Upper lobe of left lung (tissue), 6 donors: ENCODE measurements around the gene CDKAL1. TPM values are rescaled to one million over a fixed set of nuclear protein-coding genes. Genes with fewer than 3 reads are reported as not detected.

Experiments used
- ATAC-seq, 2 donors: fragments of 200-7000 bp; cut with Tn5 transposase; one replicate each; pipeline ENCODE4 v1.9.1; 2022; ENCODE audit warnings: mild to moderate bottlenecking in 2 of 2, moderate library complexity in 2 of 2; ENCODE audit not compliant: low FRiP score in 2 of 2
- DNase-seq, 2 donors: peaks; one replicate each; pipeline ENCODE4 v3.0.0-alpha.2; 2019 to 2020
- H3K27ac ChIP-seq, 4 donors: fragments of 200-600 bp; sonication (generic); one replicate each; pipeline ENCODE4 v1.5.1; 2016 to 2019
- H3K27me3 ChIP-seq, 4 donors: fragments of 200-600 bp; sonication (generic); one replicate each; pipeline ENCODE4 v1.5.1; 2017 to 2019
- H3K36me3 ChIP-seq, 4 donors: fragments of 200-600 bp; sonication (generic); one replicate each; pipeline ENCODE4 v1.5.1; 2016 to 2019
- H3K4me1 ChIP-seq, 4 donors: fragments of 200-600 bp; sonication (generic); one replicate each; pipeline ENCODE4 v1.5.1; 2018 to 2019
- H3K4me3 ChIP-seq, 4 donors: fragments of 200-600 bp; sonication (generic); one replicate each; pipeline ENCODE4 v1.5.1; 2017 to 2019; ENCODE audit warnings: mild to moderate bottlenecking in 2 of 4, moderate library complexity in 1 of 4
- H3K9me3 ChIP-seq, 4 donors: fragments of 200-600 bp; sonication (generic); one replicate each; pipeline ENCODE4 v1.5.1; 2018 to 2019
- EP300 ChIP-seq, 4 donors: sonication (generic); formaldehyde crosslinking; IDR thresholded peaks; one replicate each; pipeline ENCODE4 v1.5.1; 2017; ENCODE audit warnings: antibody characterized with exemption in 4 of 4, control low read depth in 2 of 4
- POLR2A ChIP-seq, 4 donors: fragments of 450-650 bp; IDR thresholded peaks; one replicate each; pipeline ENCODE4 v1.5.1; 2016 to 2017; ENCODE audit warnings: antibody characterized with exemption in 4 of 4, mild to moderate bottlenecking in 2 of 4
- POLR2AphosphoS5 ChIP-seq, 2 donors: sonication (generic); formaldehyde crosslinking; IDR thresholded peaks; one replicate each; pipeline ENCODE4 v1.5.1; 2017; ENCODE audit warnings: antibody characterized with exemption in 2 of 2
- WGBS, 2 donors: methylation state at CpG; one replicate each; pipeline ENCODE4 v1.1.5; 2017 to 2018; 5-methylcytosine and 5-hydroxymethylcytosine counted together
- total RNA-seq, 6 donors: library from RNA; depleted of rRNA in 4 of 6; stranded (reverse); fragments of >200 nt in 4 of 6; gene quantifications; one replicate each; pipeline versions ENCODE4 v1.1.0 to v1.2.1, GENCODE V29; 2016 to 2021
- TF ChIP-seq, protein P1 (sequence below), 6 experiments: fragments of 450-650 bp in 4 of 6; fragments of 200-600 bp in 2 of 6; sonication (generic) in 2 of 6; IDR thresholded peaks; one replicate each; pipeline ENCODE4 v1.5.1; 2016 to 2019; ENCODE audit warnings: antibody characterized with exemption in 6 of 6
- donor health status: DM: no; HTN: no; CAD: no; lungs with moderate emphysema.
- donor health status: DM: no; HTN: yes; CAD: no; lungs with severe emphysema.

The CDKAL1 gene
- total RNA-seq, 6 donors from 2014 or later = 9.4 to 22.6 (median 13.8) TPM

DNA sequence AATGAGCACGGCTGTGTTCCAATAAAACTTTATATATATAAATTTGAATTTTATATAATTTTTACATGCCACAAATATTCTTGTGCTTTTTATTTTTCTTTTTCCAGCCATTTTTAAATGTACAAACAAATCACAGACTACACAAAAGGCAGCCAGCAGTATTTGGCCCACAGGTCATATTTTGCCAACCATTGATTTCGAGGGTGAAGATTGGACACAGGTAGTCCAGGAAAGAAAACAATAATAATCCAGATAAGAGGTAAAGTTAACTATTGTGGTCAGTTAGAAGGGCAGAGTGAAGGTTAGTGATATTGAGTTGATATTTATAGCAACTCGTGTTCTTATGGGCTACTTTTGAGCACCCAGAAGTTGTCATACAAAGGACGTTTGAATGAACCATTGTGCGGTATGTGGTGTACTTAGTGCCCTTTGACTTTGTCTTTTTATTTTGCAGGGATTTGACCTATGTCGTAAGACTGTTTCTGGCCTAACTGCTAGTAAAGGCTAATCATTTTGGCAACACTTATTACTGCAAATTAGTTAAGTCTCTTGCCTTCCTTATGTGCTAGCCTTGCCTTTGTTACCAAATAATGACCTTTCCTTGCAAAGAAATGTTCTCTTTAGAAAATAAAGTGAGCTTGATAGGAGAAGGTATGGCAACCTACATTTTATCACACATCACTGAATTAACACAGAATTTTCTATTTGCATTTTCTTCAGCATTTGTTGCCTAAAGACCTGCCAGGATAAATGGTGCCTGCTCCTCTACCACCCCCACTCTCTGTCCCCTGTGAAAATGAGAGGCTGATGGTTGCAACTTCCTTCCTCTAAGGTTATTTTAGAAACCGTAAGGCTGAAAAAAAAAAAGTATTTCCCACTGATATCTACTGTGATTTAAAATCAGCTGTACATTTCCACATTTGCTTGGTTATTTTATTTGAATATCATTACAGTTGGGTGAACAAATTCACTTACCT is 565.4 kb downstream of the CDKAL1 start:
- no peak for TF ChIP-seq POLR2AphosphoS5 (IDR thresholded peaks at IDR 0.05)
- TF ChIP-seq, protein P1, sequence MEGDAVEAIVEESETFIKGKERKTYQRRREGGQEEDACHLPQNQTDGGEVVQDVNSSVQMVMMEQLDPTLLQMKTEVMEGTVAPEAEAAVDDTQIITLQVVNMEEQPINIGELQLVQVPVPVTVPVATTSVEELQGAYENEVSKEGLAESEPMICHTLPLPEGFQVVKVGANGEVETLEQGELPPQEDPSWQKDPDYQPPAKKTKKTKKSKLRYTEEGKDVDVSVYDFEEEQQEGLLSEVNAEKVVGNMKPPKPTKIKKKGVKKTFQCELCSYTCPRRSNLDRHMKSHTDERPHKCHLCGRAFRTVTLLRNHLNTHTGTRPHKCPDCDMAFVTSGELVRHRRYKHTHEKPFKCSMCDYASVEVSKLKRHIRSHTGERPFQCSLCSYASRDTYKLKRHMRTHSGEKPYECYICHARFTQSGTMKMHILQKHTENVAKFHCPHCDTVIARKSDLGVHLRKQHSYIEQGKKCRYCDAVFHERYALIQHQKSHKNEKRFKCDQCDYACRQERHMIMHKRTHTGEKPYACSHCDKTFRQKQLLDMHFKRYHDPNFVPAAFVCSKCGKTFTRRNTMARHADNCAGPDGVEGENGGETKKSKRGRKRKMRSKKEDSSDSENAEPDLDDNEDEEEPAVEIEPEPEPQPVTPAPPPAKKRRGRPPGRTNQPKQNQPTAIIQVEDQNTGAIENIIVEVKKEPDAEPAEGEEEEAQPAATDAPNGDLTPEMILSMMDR (IDR thresholded peaks at IDR 0.05) = no peak
- no peak for TF ChIP-seq EP300 (IDR thresholded peaks at IDR 0.05)
- TF ChIP-seq POLR2A (IDR thresholded peaks at IDR 0.05) = no peak
- Histone ChIP-seq H3K4me3 (no peak overlapping the region), H3K36me3 (no peaks in the 10 kb centered on the region), H3K4me1 (peaks cover 0 to 8% (median 0%) of the 10 kb centered on the region in 4 donors), H3K27me3 (no peaks in the 10 kb centered on the region), H3K27ac (no peak overlapping the region), H3K9me3 (no peaks in the 10 kb centered on the region)
- no peak for DNase-seq
- ATAC-seq = no peak
- 82 to 85% methylated on average over 7 of the region's 7 CpGs for WGBS, 2 donors

DNA sequence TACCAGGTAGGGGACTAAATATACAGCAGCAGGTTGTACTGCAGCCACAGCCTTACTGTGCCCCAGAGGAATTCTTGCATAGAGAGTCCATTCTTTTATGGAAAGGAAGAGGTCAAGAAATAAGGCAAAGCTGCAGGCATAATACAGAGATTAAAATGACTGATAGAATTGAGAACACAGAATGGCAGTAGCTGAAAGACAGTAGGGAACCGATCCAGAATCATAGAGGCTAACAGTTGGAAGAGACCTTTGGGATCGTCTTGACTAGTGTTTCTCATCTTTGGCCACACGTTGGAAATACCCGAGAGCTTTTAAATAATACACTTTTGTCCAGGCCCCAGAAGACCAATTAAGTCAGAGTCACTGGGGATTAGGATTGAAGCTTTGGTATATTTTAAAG is 566.7 kb downstream of the CDKAL1 start:
- H3K4me1 ChIP-seq = peaks cover 0 to 8% (median 0%) of the 10 kb centered on the region in 4 donors
- ATAC-seq (no peak), DNase-seq (no peak)
- H3K4me3 ChIP-seq = no peak overlapping the region
- WGBS, 2 donors = 92 to 95% methylated on average over 4 of the region's 4 CpGs
- H3K9me3 ChIP-seq = no peaks in the 10 kb centered on the region
- TF ChIP-seq EP300 (IDR thresholded peaks at IDR 0.05) (no peak), POLR2AphosphoS5 (IDR thresholded peaks at IDR 0.05) (no peak), POLR2A (IDR thresholded peaks at IDR 0.05) (no peak)
- TF ChIP-seq, protein P1 (IDR thresholded peaks at IDR 0.05) = no peak
- H3K27ac ChIP-seq = no peak overlapping the region
- H3K27me3 ChIP-seq = no peaks in the 10 kb centered on the region
- no peaks in the 10 kb centered on the region for H3K36me3 ChIP-seq

DNA sequence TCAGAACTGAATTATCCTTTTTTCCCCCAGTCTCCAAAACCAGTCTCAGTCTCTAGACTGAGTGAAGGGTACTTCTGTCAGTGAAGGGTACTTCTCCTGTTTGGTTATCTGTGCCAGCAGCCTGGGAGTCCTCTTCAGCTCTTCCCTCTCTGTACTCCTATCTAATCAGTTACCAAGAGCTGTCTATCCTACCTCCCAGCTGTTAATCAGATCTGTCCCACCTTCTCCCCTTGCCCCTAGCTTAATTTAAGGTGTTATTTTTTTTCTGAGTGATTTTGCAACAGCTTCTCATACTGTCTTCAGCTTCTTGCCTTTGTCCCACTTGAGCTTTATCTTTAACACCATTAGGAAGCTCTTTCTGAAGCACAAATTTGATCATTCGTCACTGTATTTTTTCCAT is 567.4 kb downstream of the CDKAL1 start:
- TF ChIP-seq POLR2A (IDR thresholded peaks at IDR 0.05) = no peak
- no peak for TF ChIP-seq EP300 (IDR thresholded peaks at IDR 0.05)
- no peak for TF ChIP-seq POLR2AphosphoS5 (IDR thresholded peaks at IDR 0.05)
- TF ChIP-seq, protein P1 (IDR thresholded peaks at IDR 0.05) = no peak
- ATAC-seq (no peak), DNase-seq (no peak)
- WGBS, 2 donors = 95 to 96% methylated on average over 1 of the region's 1 CpG
- no peak overlapping the region for H3K4me3 ChIP-seq
- no peaks in the 10 kb centered on the region for H3K27me3 ChIP-seq
- H3K27ac ChIP-seq = no peak overlapping the region
- H3K4me1 ChIP-seq = peaks cover 0 to 8% (median 0%) of the 10 kb centered on the region in 4 donors
- no peaks in the 10 kb centered on the region for H3K36me3 ChIP-seq
- no peaks in the 10 kb centered on the region for H3K9me3 ChIP-seq

DNA sequence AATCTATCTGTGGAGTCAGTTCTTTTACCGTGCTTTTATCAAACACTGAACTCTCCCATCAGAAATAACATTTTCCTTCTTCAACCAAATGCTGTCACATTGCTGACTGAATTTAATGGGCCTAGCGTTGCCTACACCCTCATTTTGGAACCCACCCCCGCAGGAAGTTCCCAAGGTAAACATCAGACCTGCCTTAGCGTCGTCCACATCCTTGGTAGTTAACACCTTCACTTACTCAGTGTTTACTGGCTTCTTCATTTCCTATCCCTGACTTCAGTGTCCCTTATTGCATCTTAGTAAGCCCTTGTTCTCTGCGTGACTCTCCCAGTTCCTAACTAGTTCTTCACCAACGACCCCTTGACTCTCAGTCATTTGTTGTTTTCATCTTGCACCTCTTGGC is 567.9 kb downstream of the CDKAL1 start:
- TF ChIP-seq POLR2A (IDR thresholded peaks at IDR 0.05) (no peak), POLR2AphosphoS5 (IDR thresholded peaks at IDR 0.05) (no peak), EP300 (IDR thresholded peaks at IDR 0.05) (no peak)
- TF ChIP-seq, protein P1 (IDR thresholded peaks at IDR 0.05) = no peak
- ATAC-seq = no peak
- Histone ChIP-seq H3K27ac (no peak overlapping the region), H3K4me1 (peaks cover 0 to 8% (median 0%) of the 10 kb centered on the region in 4 donors), H3K9me3 (no peaks in the 10 kb centered on the region), H3K36me3 (no peaks in the 10 kb centered on the region), H3K4me3 (no peak overlapping the region), H3K27me3 (no peaks in the 10 kb centered on the region)
- no peak for DNase-seq
- 64 to 77% methylated on average over 7 of the region's 7 CpGs for WGBS, 2 donors
